ENCODE measurements around the gene FIGN. TPM values are rescaled to one million over a fixed set of nuclear protein-coding genes. Genes with fewer than 3 reads are reported as not detected.

FIGN gene
- total RNA-seq, 1 experiment from 2014 or later: 14.6 TPM

GRCh38 chr2:163701399-163702195 is 34.2 kb downstream of the FIGN start:
- Histone ChIP-seq H2BK15ac (ENCODE audit: low read depth, low read length) (no peak overlapping the region), H3K23me2 (ENCODE audit: insufficient read length, low read depth, low read length, poor library complexity, severe bottlenecking) (no peaks in the 10 kb centered on the region), H3K9me3 (ENCODE audit: control insufficient read depth, low read depth, low read length) (no peaks in the 10 kb centered on the region), H4K8ac (replicated peaks; ENCODE audit: insufficient read length, low read depth, low read length) (no peak overlapping the region), H3K56ac (ENCODE audit: insufficient read length, low read depth, low read length) (no peak overlapping the region), H3T11ph (ENCODE audit: low read length) (no peak overlapping the region), H2BK5ac (ENCODE audit: insufficient read length, low read length) (no peak overlapping the region), H3K14ac (ENCODE audit: insufficient read depth, low read length) (no peak overlapping the region), H3K79me1 (ENCODE audit: insufficient read depth, low read depth, low read length, poor library complexity, severe bottlenecking) (peaks cover 5% of the 10 kb centered on the region), H3K4me1 (ENCODE audit: insufficient read depth, low read length) (peaks cover 23% of the 10 kb centered on the region; the same call in 1 of the 2 replicates), H2BK120ac (ENCODE audit: low read depth, low read length, poor library complexity, severe bottlenecking) (no peak overlapping the region), H2AK5ac (ENCODE audit: insufficient read length, low read length) (no peak overlapping the region), H4K91ac (ENCODE audit: insufficient read length, low read depth, low read length) (no peak overlapping the region), H3K23ac (ENCODE audit: insufficient read length, low read depth, low read length) (no peak overlapping the region), H3K79me2 (ENCODE audit: insufficient read depth, low read length) (peaks cover 3% of the 10 kb centered on the region; the same call in 1 of the 2 replicates), H3K4ac (ENCODE audit: low read depth, low read length) (no peak overlapping the region), H3K18ac (ENCODE audit: insufficient read length, low read depth, low read length) (no peak overlapping the region), H4K20me1 (ENCODE audit: control insufficient read depth, insufficient read depth, insufficient read length) (no peaks in the 10 kb centered on the region), H2BK20ac (ENCODE audit: low read depth, low read length, poor library complexity, severe bottlenecking) (no peak overlapping the region), H2BK12ac (ENCODE audit: insufficient read length, low read depth, low read length) (no peak overlapping the region), H3K27me3 (ENCODE audit: insufficient read depth, low read length) (no peaks in the 10 kb centered on the region), H3K27ac (ENCODE audit: insufficient read length, low read depth, low read length) (peak overlapping the region; percentile 16), H2AFZ (ENCODE audit: low read length) (no peak overlapping the region), H3K9ac (ENCODE audit: extremely low read depth, insufficient read length, low read length) (no peak overlapping the region), H4K5ac (ENCODE audit: insufficient read length, low read depth, low read length) (no peak overlapping the region), H3K4me2 (ENCODE audit: insufficient read depth, insufficient read length, low read length) (no peak overlapping the region)
- no CpG with 5 or more reads among the region's 7 CpGs for WGBS (ENCODE audit: extremely low coverage, insufficient read length, low lambda C conversion rate)
- peaks cover 58 to 59% of the 10 kb centered on the region in 2 experiments for H3K4me1 Mint-ChIP-seq
- no peak for TF ChIP-seq CTCF (conservative IDR thresholded peaks at IDR 0.05)
- H3K27ac Mint-ChIP-seq: peak overlapping the region in 2 of 3 experiments; percentile 48 to 66; a peak in 3 of 7 replicates
- no peak overlapping the region for H3K4me3 Mint-ChIP-seq
- H3K36me3 Mint-ChIP-seq (ENCODE audit: insufficient read depth in 1 of 3, low read depth in 3 of 3): no peaks in the 10 kb centered on the region
- H3K27me3 Mint-ChIP-seq (ENCODE audit: low read depth): no peaks in the 10 kb centered on the region
- no peaks in the 10 kb centered on the region for H3K9me3 Mint-ChIP-seq
- no peak for DNase-seq

All from H9 (cell line).